Small intestine (tissue), 7 donors: ENCODE results near the gene DNAAF1. TPM values are rescaled to one million over a fixed set of nuclear protein-coding genes. Genes with fewer than 3 reads are reported as not detected.
"Not testable (repeated sequence)": the region's sequence is repeated elsewhere in the genome, so short reads cannot be mapped to it uniquely, and the experiment has no call there.

Source experiments
- DNase-seq, 2 donors: peaks; one replicate each; pipeline versions ENCODE4 v3.0.0 to v3.0.0-alpha.2; 2013
- FAIRE-seq: peaks from 2 replicates; lab custom pipeline; 2012; peaks lifted over from hg19 to GRCh38; lab: Jason Lieb, UNC
- H3K27ac ChIP-seq, 3 donors: one replicate each; pipeline ENCODE4 v1.5.1; 2013; ENCODE audit warnings: low read length in 2 of 3, mild to moderate bottlenecking in 2 of 3, control low read depth in 1 of 3, inconsistent platforms in 1 of 3, low read depth in 1 of 3, moderate library complexity in 1 of 3
- H3K27me3 ChIP-seq, 3 donors: one replicate each; pipeline ENCODE4 v1.6.1; 2013; ENCODE audit warnings: low read length in 3 of 3, inconsistent platforms in 1 of 3; ENCODE audit not compliant: control insufficient read depth in 3 of 3, insufficient read depth in 3 of 3
- H3K36me3 ChIP-seq, 3 donors: one replicate each; pipeline ENCODE4 v1.6.1; 2013; ENCODE audit warnings: low read length in 3 of 3, inconsistent platforms in 1 of 3, low read depth in 1 of 3, mild to moderate bottlenecking in 1 of 3, moderate library complexity in 1 of 3; ENCODE audit not compliant: control insufficient read depth in 3 of 3, insufficient read depth in 2 of 3
- H3K4me1 ChIP-seq, 3 donors: one replicate each; pipeline ENCODE4 v1.6.1; 2013; ENCODE audit warnings: low read length in 2 of 3, inconsistent platforms in 1 of 3, low read depth in 1 of 3, mild to moderate bottlenecking in 1 of 3, moderate library complexity in 1 of 3; ENCODE audit not compliant: control insufficient read depth in 3 of 3, insufficient read depth in 2 of 3
- H3K4me3 ChIP-seq, 3 donors: one replicate each; pipeline ENCODE4 v1.5.1; 2013; ENCODE audit warnings: low read length in 3 of 3, control low read depth in 1 of 3, inconsistent platforms in 1 of 3, low read depth in 1 of 3, mild to moderate bottlenecking in 1 of 3, moderate library complexity in 1 of 3
- H3K9me3 ChIP-seq, 2 donors: one replicate each; pipeline ENCODE4 v1.6.1; 2013; ENCODE audit warnings: low read depth in 1 of 2, low read length in 1 of 2; ENCODE audit not compliant: control insufficient read depth in 2 of 2, insufficient read depth in 1 of 2
- WGBS, 3 donors: extraction: QIAGEN DNeasy Blood & Tissue Kit; methylation state at CpG; one replicate each; pipeline ENCODE4 v1.1.7; 2013; 5-methylcytosine and 5-hydroxymethylcytosine counted together
- polyA plus RNA-seq, 4 donors: library from polyadenylated mRNA; stranded (reverse) in 3 of 4; unstranded in 1 of 4; fragments of 200-250 nt in 3 of 4; fragments of 120-200 nt in 1 of 4; gene quantifications; one replicate each; pipeline versions ENCODE4 v1.2.1 to v1.2.3, GENCODE V29; 2013
- donor health status: healthy with polysubstance abuse.
- donor health status: control.
- donor health status: control.
- donor health status: Bipolar disorder and iron deficiency.
- donor health status: healthy.

The DNAAF1 gene
- polyA plus RNA-seq, 4 donors: 0.24 to 2.0 (median 0.72) TPM; not detected in 1

DNA sequence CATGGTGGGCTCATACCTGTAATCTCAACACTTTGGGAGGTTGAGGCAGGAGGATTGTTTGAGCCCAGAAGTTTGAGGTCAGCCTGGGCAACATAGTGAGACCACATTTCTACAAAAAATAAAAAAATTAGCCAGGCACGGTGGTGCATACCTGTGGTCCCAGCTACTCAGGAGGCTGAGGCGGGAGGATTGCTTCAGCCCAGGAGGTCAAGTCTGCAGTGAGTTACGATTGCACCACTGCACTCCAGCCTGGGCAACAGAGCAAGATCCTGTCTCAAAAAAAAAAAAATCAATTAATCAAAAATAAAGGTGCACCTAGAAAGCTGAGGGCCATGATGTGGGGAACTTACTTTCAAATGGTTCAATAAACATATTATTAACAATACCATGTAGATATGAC, 71.0 kb downstream of the DNAAF1 start:
- not testable (repeated sequence) for H3K36me3 ChIP-seq, H3K4me1 ChIP-seq, DNase-seq, H3K27me3 ChIP-seq, H3K9me3 ChIP-seq, H3K4me3 ChIP-seq, H3K27ac ChIP-seq, FAIRE-seq
- 89 to 94% (median 89%) methylated on average over 3 of the region's 3 CpGs for WGBS, 3 donors

DNA sequence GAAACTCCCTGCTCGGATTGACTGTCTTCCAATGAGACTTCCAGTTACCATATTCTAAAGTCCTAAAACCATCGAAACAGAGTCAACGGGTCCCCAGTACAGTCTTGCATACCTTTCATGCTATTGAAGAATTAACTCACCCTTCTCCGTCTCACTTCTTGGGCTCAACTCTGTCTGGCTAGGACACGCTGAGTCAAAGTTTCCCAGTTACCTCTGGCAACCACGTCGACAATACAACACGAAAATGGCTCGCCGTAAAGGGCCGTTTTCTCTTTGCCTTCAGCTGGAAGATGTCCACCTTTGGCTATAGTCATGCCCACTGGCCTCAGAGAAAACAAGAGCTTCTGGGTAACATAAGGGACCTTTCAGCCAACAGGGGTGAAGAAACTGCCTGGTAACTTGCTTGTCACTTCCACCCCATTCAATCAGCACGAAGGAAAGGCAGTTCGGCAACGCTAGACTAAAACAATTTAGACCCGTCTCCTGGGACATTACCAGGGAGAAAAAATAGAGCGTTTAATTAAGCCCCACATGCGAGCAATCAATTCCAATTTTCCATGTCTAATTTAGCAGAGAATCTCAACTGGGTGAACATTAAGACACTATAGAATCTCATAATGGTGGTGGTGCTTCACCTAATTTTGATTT, 73.2 kb downstream of the DNAAF1 start:
- H3K36me3 ChIP-seq: no peaks in the 10 kb centered on the region
- 85 to 86% (median 86%) methylated on average over 17 of the region's 17 CpGs for WGBS, 3 donors
- FAIRE-seq: no peak
- H3K4me1 ChIP-seq: no peaks in the 10 kb centered on the region
- no peak overlapping the region for H3K27ac ChIP-seq
- H3K27me3 ChIP-seq: peaks cover 0 to 2% (median 0%) of the 10 kb centered on the region in 3 donors
- DNase-seq: no peak
- no peak overlapping the region for H3K4me3 ChIP-seq
- H3K9me3 ChIP-seq: no peaks in the 10 kb centered on the region

DNA sequence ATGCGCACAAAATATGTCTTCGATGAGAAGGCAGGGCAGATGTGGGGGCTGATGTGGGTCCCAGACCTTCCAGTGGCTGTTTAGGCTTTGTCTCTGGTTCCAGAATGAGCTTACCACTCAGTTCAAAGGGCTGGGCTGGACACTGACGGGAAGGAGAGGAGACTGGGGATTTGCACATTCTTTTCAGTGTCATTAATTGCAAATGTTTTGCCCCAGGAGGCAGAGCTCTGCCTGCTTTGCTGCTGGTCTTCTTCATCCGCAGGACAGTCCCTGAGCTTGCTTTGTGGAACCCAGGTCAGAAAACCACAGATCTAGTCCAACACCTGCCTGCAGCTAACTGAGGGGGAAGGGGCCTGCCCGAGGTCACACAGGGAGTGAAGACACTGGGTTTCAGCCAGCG, 73.8 kb downstream of the DNAAF1 start:
- no peak overlapping the region for H3K4me3 ChIP-seq
- WGBS, 3 donors: 69 to 77% (median 71%) methylated on average over 6 of the region's 6 CpGs
- H3K4me1 ChIP-seq: no peaks in the 10 kb centered on the region
- H3K27ac ChIP-seq: no peak overlapping the region
- no peak for DNase-seq
- no peak for FAIRE-seq
- H3K27me3 ChIP-seq: peaks cover 0 to 2% (median 0%) of the 10 kb centered on the region in 3 donors
- H3K36me3 ChIP-seq: no peaks in the 10 kb centered on the region
- no peaks in the 10 kb centered on the region for H3K9me3 ChIP-seq

DNA sequence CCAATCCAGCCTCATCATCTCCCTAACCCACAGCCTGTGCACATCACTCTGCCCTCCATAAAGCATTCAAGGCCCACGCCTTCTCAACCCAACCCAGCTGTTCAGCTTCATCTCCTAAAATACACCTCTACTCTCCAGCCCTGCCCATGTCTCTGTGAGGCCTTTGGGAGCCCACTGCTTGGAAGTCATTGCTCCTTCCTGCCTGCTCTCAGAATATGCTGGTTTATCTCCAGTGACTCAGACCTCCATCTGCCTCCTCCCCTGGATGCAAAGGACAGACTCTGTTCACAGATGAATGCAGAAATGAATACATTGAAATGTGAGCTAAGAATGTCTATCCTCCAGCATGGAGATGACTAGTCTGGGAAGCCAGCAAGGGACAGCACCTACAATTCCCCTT, 75.7 kb downstream of the DNAAF1 start:
- DNase-seq (no peak), FAIRE-seq (no peak)
- Histone ChIP-seq H3K4me3 (no peak overlapping the region), H3K36me3 (no peaks in the 10 kb centered on the region), H3K27ac (no peak overlapping the region), H3K4me1 (no peaks in the 10 kb centered on the region), H3K27me3 (peaks cover 0 to 2% (median 0%) of the 10 kb centered on the region in 3 donors), H3K9me3 (no peaks in the 10 kb centered on the region)
- WGBS, 3 donors: 85 to 100% (median 88%) methylated on average over 1 of the region's 1 CpG

DNA sequence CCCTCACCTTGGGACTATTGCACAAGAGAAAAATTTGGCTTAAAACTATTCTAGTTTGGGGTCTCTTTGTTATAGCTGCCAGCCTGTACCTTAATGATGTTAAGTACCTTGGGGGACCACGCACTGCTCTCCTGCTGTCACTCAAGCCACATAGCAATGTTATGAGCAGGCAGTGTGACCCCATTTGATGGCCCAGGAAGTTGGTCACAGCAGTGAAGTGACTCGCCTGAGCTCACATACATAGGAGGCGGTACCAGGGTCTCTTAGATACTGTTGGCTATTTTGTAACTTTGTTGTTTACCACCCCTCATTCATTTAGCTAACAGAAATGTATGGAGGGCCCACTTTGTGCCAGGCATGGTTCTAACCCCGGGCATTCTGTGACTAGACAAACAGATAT, 78.3 kb downstream of the DNAAF1 start:
- Histone ChIP-seq H3K27ac (no peak overlapping the region), H3K4me1 (no peaks in the 10 kb centered on the region), H3K9me3 (no peaks in the 10 kb centered on the region), H3K36me3 (no peaks in the 10 kb centered on the region), H3K4me3 (no peak overlapping the region), H3K27me3 (peaks cover 0 to 2% (median 0%) of the 10 kb centered on the region in 3 donors)
- DNase-seq (no peak), FAIRE-seq (no peak)
- 76 to 87% (median 84%) methylated on average over 4 of the region's 4 CpGs for WGBS, 3 donors

DNA sequence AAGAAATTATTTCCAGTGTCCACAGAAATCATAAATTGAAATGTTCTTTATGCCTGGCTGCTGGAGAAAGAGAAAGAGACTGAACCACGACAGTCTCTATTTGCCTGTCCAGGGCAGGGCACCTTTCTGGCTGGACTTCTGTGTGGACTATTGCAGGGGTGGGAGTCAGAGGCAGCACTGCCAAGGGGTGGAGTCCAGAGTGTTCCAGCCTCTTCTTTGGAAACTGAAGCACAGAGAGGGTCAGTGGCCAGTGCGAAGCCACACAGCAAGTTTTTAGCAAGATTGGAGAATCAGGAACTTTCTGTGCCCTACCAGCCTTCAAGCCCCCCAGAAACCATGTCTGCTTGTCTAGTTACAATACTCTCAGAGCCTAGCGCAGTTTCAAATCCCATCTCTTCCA, 79.4 kb downstream of the DNAAF1 start:
- Histone ChIP-seq H3K9me3 (no peaks in the 10 kb centered on the region), H3K4me3 (no peak overlapping the region), H3K27me3 (peaks cover 0 to 4% (median 0%) of the 10 kb centered on the region in 3 donors), H3K36me3 (no peaks in the 10 kb centered on the region), H3K4me1 (no peaks in the 10 kb centered on the region), H3K27ac (no peak overlapping the region)
- WGBS, 3 donors: 72 to 81% (median 76%) methylated on average over 3 of the region's 3 CpGs
- FAIRE-seq: no peak
- DNase-seq: no peak

DNA sequence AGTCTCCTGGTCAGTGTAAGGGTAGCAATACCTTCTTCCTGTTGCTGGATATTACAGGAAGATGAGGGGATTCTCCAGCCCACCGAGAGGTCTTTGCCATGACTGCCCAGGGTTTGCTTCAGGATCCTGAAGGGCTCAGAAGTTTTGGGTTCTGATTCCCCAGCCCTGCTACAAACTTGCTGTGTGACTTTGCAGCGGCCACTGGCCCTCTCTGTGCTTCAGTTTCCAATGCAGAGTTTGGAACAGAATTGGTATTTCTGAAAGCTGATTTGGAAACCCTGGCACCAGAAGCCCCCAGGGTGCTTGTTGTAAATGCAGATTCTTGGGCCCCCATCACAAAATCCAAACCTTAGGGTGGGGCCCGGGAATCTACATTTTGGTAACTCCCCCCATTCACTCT, 80.0 kb downstream of the DNAAF1 start:
- WGBS, 3 donors: 77 to 88% (median 86%) methylated on average over 3 of the region's 3 CpGs
- Histone ChIP-seq H3K27ac (no peak overlapping the region), H3K27me3 (peaks cover 0 to 4% (median 0%) of the 10 kb centered on the region in 3 donors), H3K4me1 (no peaks in the 10 kb centered on the region), H3K36me3 (no peaks in the 10 kb centered on the region), H3K9me3 (no peaks in the 10 kb centered on the region), H3K4me3 (no peak overlapping the region)
- no peak for DNase-seq
- no peak for FAIRE-seq

DNA sequence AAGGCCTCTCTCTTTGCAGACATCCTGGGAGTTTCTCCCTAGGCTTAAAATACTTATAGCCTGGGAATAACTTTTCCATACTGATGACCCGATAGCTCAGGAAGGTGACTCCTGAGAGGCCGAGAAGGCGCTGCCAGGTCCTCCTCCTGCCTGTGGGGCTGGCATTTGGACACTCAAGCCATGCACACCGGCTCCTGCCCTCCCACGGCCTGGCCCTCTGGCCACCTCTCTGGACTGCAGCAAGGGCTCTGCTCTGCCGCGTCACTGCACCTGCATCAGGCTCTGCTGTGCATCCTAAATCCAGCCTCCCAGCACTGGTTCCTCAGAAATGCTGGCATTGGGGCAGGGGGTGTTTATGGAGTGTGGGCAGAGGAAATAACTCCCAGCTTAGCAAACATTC, 80.5 kb downstream of the DNAAF1 start:
- Histone ChIP-seq H3K4me1 (no peaks in the 10 kb centered on the region), H3K27me3 (peaks cover 0 to 4% (median 0%) of the 10 kb centered on the region in 3 donors), H3K9me3 (no peaks in the 10 kb centered on the region), H3K36me3 (no peaks in the 10 kb centered on the region), H3K4me3 (no peak overlapping the region), H3K27ac (no peak overlapping the region)
- 84 to 89% (median 89%) methylated on average over 7 of the region's 7 CpGs for WGBS, 3 donors
- DNase-seq: no peak
- FAIRE-seq: no peak

DNA sequence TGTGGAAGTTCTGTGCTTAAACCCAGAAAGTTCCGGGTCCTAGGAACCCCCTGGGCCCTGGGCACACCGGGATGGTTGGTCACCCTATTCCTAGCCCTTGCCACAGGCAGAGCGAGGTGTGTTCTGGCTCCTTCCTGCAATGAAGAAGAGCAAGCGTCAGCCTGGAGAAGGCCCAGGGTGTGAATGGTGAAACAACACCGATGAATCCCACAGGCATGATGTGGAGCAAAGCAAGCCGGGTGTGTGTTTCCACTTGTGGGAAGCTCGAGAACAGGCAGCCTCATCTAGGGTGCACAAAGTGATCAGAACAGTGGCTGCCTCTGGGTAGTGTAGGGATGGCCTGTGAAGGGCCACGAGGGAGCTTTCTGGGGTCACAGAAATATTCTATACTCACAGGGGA, 80.9 kb downstream of the DNAAF1 start:
- Histone ChIP-seq H3K27me3 (peaks cover 0 to 4% (median 0%) of the 10 kb centered on the region in 3 donors), H3K27ac (no peak overlapping the region), H3K4me1 (no peaks in the 10 kb centered on the region), H3K36me3 (no peaks in the 10 kb centered on the region), H3K4me3 (no peak overlapping the region), H3K9me3 (no peaks in the 10 kb centered on the region)
- FAIRE-seq: no peak
- DNase-seq: no peak
- 73 to 82% (median 77%) methylated on average over 8 of the region's 8 CpGs for WGBS, 3 donors
